Measurements from ENCODE around the gene ERCC4.

Gene ERCC4

GRCh38 chr16:13945744-13946485 lies 26.0 kb downstream of the ERCC4 start:
- DNase-seq, result no peak

- no peak for DNase-seq
Measured at GRCh38 chr16:13948086-13948485, 28.1 kb downstream of the ERCC4 start.

GRCh38 chr16:13950821-13951547 lies 31.0 kb downstream of the ERCC4 start:
- DNase-seq, result no peak

- DNase-seq, result no peak
Measured at GRCh38 chr16:13951611-13952010, 31.7 kb downstream of the ERCC4 start.

- DNase-seq, result no peak
Measured at GRCh38 chr16:13953501-13953900, 33.5 kb downstream of the ERCC4 start.

GRCh38 chr16:13956635-13957196 lies 36.8 kb downstream of the ERCC4 start:
- peak in 1 of 51 donors; percentile 36 for DNase-seq

GRCh38 chr16:13957197-13958078 lies 37.5 kb downstream of the ERCC4 start:
- DNase-seq, result peak in 25 of 51 donors; percentile 2 to 80 (median 16)

- no peak for DNase-seq
Measured at GRCh38 chr16:13958474-13958873, 38.5 kb downstream of the ERCC4 start.

- no peak for DNase-seq
Measured at GRCh38 chr16:13959626-13960025, 39.7 kb downstream of the ERCC4 start.

- no peak for DNase-seq
Measured at GRCh38 chr16:13961099-13961811, 41.3 kb downstream of the ERCC4 start.

GRCh38 chr16:13962232-13962631 lies 42.3 kb downstream of the ERCC4 start:
- no peak for DNase-seq

- DNase-seq, result no peak
Measured at GRCh38 chr16:13968835-13969234, 48.9 kb downstream of the ERCC4 start.

GRCh38 chr16:13969711-13970110 lies 49.8 kb downstream of the ERCC4 start:
- no peak for DNase-seq

GRCh38 chr16:13970708-13971422 lies 50.9 kb downstream of the ERCC4 start:
- no peak for DNase-seq

- DNase-seq, result peak in 1 of 51 donors; percentile 40
Measured at GRCh38 chr16:13973321-13974023, 53.5 kb downstream of the ERCC4 start.

- no peak for DNase-seq
Measured at GRCh38 chr16:13977177-13977576, 57.2 kb downstream of the ERCC4 start.

GRCh38 chr16:13982451-13982850 lies 62.5 kb downstream of the ERCC4 start:
- no peak for DNase-seq

GRCh38 chr16:13983625-13984024 lies 63.7 kb downstream of the ERCC4 start:
- no peak for DNase-seq

- no peak for DNase-seq
Measured at GRCh38 chr16:13984794-13985193, 64.8 kb downstream of the ERCC4 start.

GRCh38 chr16:13988038-13988437 lies 68.1 kb downstream of the ERCC4 start:
- DNase-seq, result no peak

All from hypothalamus (tissue), 51 donors.